HG03565 (cell line): ENCODE measurements around the gene PRR7.

Experiments
- ATAC-seq: cut with Tn5 transposase; IDR thresholded peaks from one replicate; pipeline ENCODE4 v1.9.1; 2021; ENCODE audit warnings: mild to moderate bottlenecking, moderate library complexity; ENCODE audit not compliant: unreplicated experiment

Gene PRR7

DNA sequence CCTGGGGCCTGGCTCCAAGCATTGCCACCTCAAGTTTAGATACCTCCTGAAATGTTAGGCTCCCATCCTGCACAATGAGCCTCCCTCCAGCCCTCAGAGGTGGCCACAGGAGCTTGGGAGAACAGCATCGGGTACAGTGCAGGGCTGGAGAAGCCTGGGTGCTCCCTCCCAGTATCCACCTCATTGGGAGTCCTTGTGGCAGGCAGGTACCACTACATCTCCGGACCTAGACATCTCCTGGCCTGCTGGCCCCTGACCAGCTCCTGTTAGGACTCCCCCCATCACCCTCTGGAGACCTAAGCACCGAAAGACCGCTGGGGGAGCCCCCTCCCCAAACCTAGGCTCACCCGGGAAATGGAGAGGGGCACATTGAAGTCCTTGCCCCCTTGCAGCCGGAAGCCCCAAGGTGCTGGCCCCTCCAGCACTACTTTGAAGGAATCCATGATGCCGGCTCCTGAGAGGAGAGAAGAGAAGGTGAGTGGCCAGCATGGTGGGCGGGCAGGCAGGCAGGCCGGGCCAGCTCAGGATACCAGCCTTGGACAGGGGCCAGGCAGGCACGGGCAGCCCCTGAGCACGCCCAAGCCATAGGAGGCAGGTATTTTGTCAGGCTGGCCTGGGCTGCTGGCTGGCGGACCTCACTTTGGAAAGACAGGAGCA is 49.6 kb downstream of the PRR7 start:
- no peak for ATAC-seq

DNA sequence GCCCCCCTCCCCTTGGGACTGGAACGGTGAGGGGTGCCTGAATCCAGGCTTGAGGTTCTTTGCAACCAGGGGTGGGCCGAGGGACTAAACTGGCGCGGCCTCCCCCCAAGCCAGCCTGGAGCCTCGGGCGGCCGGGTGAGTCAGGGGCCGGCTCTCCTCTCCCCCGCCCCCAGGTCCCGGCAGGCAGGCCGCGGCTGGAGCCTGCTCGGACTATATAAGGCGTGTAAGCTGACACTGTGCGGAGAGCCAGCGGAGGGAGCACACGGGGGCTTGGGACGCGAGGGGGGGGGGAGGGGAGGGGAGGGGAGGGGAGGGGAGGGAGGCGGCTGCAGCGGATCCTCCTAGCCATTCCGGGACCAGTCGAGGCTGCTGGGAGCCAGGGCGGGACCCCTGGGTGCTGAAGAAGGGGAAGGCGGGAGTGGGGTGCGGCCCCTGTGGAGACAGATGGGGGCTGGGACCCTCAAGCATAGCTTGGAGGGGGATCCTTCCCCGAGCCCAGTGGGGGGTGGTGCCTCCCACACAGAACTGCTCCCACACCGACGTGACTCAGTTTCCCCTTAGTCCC is 50.2 kb downstream of the PRR7 start:
- ATAC-seq: no peak

DNA sequence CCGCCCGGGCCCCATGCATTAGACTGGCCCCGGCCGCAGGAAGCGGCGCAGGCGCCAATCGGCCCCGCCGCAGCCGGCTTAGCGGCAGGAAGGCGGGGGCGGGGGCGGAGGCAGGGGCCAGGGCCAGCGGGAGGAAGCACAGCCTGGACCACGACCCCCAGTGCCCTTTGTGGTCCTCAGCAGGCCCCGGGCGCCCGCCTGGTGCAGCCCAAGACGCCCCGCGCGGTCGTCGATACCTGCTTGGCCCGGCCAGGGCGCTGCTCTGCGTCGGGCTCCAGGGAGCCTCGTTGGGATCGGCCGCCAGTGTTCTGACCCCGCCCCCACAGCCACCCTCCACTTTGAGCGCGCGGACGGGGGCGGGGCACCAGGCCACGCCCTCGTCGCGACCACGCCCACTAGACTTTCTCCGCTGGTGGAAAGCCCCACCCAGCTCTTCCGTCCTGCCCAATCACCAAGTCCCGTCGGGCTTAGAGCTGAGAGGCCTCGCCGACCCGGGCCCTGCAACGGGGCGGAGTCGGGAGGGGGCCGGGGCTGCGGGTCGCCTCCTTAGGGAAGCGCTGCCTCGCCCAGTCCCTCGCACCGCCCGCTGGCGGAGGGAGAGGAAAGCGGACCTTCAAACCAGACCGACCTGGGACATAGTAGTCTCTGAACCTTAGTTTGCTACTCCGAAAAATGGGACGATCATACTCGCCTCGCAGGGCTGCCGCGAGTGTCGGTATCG is 50.8 kb downstream of the PRR7 start, which contains the start of gene PDLIM7:
Gene PDLIM7, minus strand, starts transcription at position 313 of the 721 bp plus-strand sequence. CDS start 1,092 bp downstream, outside the sequence.
- ATAC-seq: peak; percentile 62

DNA sequence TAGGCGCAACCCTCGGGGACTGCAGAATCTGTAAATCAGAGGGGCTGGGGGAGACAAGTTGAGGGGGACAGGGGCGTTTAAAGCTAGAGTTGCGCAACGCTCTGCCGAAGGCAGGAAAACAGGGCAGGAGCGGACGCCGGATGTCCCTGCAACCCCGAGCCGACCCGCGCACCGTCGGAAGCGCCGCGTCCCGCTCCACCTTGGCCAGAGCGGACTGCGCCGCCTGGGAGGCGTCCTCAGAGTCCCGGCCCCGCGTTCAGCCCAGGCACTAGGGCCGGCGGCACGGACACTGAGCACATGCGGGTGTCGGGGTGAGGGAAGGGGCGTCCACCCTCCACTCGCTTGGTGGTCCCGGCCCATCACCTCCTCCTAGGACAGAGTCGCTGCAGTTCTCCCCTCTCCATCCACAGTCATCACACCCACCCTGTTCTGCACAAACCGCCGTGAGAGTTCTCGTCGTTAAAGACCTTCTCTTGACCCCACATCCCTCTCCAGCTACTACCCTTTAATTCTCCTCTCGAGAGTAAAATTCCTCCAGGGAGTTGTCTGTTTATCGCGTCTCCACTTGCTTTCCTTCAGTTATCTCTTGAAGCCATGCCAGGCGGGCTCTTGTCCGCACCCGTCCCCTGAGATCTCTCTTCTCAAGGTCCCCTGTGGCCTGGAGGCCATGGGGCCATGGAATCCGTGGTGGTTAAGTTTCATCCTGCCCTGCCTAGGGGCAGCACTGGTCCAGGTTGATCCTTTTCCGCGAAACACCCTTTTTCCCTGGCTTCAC is 51.6 kb downstream of the PRR7 start:
- peak; percentile 2 for ATAC-seq

DNA sequence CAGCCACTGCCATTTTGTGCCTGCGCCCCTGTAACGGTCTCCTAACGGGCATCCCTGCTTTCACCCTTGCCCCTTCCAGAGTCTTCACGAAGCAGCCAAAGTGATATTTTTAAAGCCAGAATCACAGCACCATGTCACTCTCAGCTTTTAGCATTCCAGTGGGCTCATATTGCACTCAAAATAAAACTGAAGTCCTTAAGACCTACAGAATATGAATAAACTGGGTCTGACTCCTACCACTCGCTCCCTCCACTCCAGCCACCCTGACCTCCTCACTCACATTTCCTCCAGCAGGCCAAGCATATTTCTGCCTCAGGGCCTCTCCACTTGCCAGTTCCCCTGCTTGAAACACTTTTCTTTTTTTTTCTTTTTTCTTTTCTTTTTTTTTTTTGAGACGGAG is 53.2 kb downstream of the PRR7 start:
- no peak for ATAC-seq

DNA sequence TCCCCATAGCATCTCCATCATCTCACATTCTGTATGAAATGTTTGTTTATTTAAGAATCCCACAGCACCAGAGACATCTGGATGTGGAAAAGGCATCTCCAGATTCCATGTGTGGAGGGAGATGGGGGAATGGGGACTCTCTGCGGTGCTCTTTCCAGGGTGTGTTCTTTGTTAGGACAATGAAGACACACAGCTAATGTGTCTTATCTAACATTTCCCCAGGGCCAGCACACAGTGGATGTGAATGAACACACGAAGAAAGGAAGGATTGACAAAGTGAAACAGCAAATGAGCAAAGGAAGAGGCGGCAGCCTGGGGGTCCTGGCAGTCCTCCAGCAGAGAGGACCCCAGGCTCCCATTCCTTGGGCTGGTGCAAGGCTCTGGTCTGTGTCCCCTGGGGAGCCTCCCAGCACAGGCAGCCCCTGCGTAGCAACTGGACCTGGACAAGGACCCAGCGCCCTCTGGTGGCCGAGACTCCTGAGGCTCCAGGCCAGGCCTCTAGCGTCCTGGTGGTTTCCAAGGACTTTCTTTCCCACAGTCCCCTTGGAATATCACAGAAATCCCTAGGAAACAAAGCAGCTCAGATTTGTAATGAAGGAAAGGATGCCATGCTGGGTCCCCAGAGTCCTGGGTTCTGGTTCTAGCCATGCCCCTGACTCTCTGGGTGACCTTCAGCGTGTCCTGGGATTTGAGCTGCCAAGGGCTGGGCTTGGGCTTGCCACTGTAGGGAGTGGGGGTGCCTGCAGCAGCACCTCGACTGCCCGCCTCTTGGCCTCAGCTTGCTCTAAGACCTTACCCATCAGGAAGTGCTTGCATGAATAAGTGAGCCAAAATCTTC is 54.3 kb downstream of the PRR7 start:
- ATAC-seq: no peak

DNA sequence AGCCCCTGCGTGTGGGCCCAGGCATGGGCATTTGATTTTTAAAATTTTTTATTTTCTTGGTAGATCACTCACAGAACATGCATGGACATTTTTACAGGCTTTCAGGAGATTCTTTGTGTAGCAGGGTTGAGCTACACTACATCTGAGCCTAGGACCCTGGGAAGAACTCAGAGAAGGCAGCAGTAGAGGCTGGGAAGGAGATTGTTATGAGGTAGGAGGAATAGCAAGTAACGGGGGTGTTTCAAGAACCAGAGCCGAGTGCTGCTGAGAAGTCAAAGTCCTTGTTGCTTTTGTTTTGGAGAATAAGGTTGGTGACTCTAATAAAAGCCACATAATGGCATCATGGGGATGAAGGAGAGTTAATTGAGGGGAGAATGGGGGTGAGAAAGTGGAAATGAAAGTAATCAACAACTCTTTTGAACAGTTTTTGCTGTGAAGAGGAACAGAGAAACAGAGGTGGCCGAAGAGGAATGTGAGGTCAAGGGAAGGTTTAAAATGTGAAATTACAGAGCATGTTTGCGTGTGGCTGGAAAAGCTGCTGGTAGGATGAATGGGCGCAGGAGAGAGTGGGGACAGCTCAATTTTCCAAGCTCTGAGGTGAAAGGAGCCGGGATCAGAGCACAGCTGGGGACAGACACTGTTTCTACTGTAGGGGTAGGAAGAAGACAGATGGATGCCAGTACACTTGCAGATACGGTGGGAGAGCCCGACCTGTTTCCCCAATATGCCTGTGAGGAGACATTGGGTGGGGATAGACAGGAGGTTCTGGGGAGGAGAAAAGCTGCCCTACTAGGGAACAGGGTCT is 55.5 kb downstream of the PRR7 start:
- ATAC-seq: no peak

DNA sequence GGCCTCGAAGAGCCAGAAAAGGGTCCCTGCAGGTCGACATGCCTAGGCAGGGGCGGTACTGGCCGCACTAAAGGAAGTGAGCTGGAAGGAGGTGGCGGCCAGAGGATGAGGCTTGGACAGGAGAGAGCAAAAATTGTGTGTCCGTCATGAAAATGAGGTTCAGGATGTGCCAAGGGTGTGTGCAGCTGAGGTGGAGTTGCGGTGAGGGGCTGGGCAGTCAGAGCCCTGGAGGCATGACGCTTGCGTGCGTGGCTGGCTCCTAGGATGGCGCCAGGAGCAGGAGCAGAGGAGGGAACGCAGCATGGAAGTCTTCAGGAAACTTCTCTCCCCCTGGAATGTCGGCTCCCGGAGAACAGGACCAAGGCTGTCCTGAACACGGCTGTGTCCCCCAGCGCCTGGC is 56.3 kb downstream of the PRR7 start:
- no peak for ATAC-seq

DNA sequence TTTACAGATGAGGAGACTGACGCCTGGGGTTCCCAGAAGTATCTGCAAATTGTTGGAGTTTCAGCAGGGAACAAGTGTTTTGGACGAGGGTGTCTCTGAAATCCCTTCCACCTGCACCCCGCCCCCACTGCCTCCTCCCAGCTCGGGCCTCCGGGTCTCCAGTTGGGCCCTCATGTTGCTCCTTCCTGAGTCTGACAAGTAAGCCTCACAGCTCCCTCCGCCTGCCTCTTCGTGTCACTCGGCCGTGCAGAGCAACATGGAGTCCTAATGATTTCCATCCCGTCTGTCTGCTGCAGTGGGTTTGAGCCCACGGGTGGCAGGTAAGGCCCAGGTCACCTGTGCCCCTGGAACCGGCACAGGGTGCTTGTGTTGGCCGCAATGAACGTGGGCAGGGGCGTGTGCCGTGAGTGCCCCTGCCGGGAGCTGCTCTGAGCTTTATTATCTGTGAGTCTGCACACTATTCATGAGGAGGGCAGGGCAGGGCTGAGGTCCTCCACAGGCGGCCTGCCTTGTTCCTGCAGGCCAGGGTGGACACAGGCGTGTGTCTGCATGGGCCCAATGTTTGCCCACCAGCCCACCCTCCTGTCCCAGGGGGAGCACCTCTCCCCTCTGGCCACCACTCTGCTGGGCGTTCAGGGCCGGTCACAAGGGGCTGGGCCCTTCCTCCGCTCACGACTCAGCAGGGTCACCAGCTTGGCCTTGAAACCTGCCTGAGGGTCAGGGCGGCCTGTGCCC is 56.9 kb downstream of the PRR7 start:
- no peak for ATAC-seq

DNA sequence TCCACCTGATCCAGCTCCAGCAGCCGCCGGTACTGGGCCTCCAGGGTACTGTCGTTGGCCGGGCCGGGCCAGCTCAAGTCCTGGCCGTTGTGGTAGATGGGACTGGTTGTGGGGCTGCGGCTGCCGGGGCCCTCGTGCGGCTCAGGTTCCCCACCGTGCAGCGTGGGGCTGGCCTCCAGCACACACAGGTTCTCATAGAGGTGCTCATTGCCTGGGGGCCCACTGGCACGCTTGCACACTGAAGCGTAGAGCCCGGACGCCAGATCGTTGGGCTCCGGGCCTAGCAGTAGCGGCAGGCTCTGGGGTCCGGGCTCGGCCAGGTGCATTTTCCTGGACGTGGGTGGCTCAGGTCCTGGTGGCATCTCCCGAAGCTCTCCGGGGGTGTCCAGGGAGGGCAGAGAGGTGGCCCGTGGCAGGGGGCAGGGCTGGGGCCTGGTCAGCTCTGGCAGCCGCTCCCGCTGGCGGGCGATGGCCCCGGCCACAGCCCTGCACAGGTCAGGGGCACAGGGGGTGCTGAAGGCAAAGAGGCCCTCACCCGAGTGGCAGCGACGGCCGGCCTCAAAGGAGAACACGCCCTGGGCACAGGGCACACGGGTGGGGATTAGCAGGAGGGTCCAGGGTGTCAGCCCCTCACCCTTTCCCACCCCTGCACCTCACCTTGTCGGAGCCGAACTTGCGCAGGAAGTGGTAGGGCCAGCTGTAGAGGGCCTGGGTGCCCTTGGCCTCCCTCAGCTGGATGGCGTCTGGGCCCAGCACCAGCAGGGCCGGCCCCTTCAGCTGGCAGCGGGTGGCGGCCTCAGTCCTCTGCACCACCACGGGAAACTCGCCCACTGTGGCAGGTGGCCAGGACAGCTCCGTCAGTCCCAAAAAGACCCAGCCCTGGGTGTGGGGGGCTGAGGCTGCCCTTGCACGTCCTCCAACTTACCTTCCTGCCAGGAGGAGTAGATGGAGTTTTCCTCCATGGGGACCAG is 57.8 kb downstream of the PRR7 start:
- no peak for ATAC-seq

DNA sequence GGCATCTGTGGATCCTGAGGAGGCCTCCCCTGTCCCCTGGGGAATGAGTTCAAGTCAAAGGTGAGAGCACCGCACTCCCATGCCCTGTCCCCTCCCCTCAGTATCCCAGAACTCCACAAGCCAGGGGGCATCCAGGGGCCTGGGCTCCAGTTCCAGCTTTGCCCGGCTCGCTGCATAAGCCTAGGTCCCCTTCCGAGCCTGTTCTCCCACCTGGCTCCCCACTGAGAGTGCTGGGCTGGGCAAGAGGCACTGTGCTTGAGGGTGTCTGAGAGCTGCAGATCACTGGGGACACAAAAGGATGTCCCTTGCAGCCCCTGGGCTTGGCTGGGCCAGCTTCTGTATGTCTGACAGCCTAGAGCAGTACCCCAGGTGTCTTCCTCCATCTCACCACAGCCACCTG is 58.5 kb downstream of the PRR7 start:
- no peak for ATAC-seq
